GM12878 (cell line): Measurements from ENCODE around the gene NANOS1. TPM values are rescaled to one million over a fixed set of nuclear protein-coding genes. Genes with fewer than 3 reads are reported as not detected.

Experiments used
- BCL11A ChIP-seq: IDR thresholded peaks from 2 replicates; pipeline ENCODE4 v1.6.1; 2011; ENCODE audit warnings: low read depth, low read length
- CREM ChIP-seq: IDR thresholded peaks from 2 replicates; pipeline ENCODE4 v1.6.1; 2014; ENCODE audit warnings: antibody characterized with exemption, low read depth
- EGR1 ChIP-seq, 2 experiments: IDR thresholded peaks; 1 replicate in 1 of 2; 2 replicates in 1 of 2; pipeline ENCODE4 v1.6.1; 2011 to 2012; ENCODE audit warnings: low read depth in 2 of 2, low read length in 2 of 2, borderline replicate concordance in 1 of 2, mild to moderate bottlenecking in 1 of 2, moderate library complexity in 1 of 2
- FOXK2 ChIP-seq: fragments of 450-650 bp; IDR thresholded peaks from 2 replicates; pipeline ENCODE4 v1.6.1; 2017; ENCODE audit warnings: mild to moderate bottlenecking, moderate library complexity
- FOXM1 ChIP-seq: IDR thresholded peaks from 2 replicates; pipeline ENCODE4 v1.6.1; 2012; ENCODE audit warnings: low read depth, mild to moderate bottlenecking, inconsistent platforms, low read length, moderate library complexity
- HDAC6 ChIP-seq: fragments of 200-600 bp; sonication (generic); IDR thresholded peaks from one replicate; pipeline ENCODE4 v1.8.0; 2017; ENCODE audit warnings: antibody characterized with exemption; ENCODE audit not compliant: unreplicated experiment
- MAX ChIP-seq: IDR thresholded peaks from 2 replicates; pipeline ENCODE4 v1.6.1; 2012; ENCODE audit warnings: low read depth, low read length, improper control_type of control experiment
- NFIC ChIP-seq: IDR thresholded peaks from 2 replicates; pipeline ENCODE4 v1.6.1; 2012; ENCODE audit warnings: low read depth, mild to moderate bottlenecking, inconsistent platforms, low read length, moderate library complexity
- POLR2A ChIP-seq: IDR thresholded peaks from 2 replicates; pipeline ENCODE4 v1.6.1; 2011; ENCODE audit warnings: low read depth, mild to moderate bottlenecking, low read length
- POLR2AphosphoS2 ChIP-seq: IDR thresholded peaks from 2 replicates; pipeline ENCODE4 v1.6.1; 2011; ENCODE audit warnings: low read depth, mild to moderate bottlenecking, low read length, improper control_type of control experiment, moderate library complexity
- RFX5 ChIP-seq: IDR thresholded peaks from 2 replicates; pipeline ENCODE4 v1.6.1; 2011; ENCODE audit warnings: low read depth, low read length, improper control_type of control experiment
- SUPT20H ChIP-seq: IDR thresholded peaks from 2 replicates; pipeline ENCODE4 v1.6.1; 2011; ENCODE audit warnings: low read depth, mild to moderate bottlenecking, low read length, moderate library complexity, borderline replicate concordance; ENCODE audit not compliant: control insufficient read depth
- SUZ12 ChIP-seq: fragments of 200-600 bp; sonication (generic); IDR thresholded peaks from one replicate; pipeline ENCODE4 v1.6.1; 2018; ENCODE audit warnings: antibody characterized with exemption, mild to moderate bottlenecking; ENCODE audit not compliant: unreplicated experiment
- TCF7 ChIP-seq: IDR thresholded peaks from 2 replicates; pipeline ENCODE4 v1.6.1; 2014; ENCODE audit warnings: antibody characterized with exemption, borderline replicate concordance
- YBX1 ChIP-seq: fragments of 450-650 bp; IDR thresholded peaks from 2 replicates; pipeline ENCODE4 v1.6.1; 2016; ENCODE audit warnings: antibody characterized with exemption
- polyA plus RNA-seq, 11 experiments: library from polyadenylated mRNA; depleted of rRNA in 4 of 11; unstranded in 6 of 11; stranded (reverse) in 5 of 11; fragments of >200 nt; fragmentation: Nextera tagmentation in 4 of 11; fragmentation: Illumina TruSeq in 1 of 11; extraction: Ambion mirVana in 4 of 11; extraction: Trizol in 1 of 11; gene quantifications; 1 replicate in 1 of 11; 2 replicates in 10 of 11; pipeline versions ENCODE4 v1.2.1 to v1.2.3, GENCODE V29; 2011 to 2016; ENCODE audit warnings: inconsistent platforms in 2 of 11, missing spikeins in 2 of 11, low read depth in 1 of 11
- total RNA-seq, 4 experiments: library from RNA; depleted of rRNA in 3 of 4; stranded (reverse); fragments of >200 nt in 3 of 4; fragmentation: Illumina TruSeq in 1 of 4; extraction: Trizol in 1 of 4; gene quantifications; 2 replicates each; pipeline versions ENCODE4 v1.2.1 to v1.2.3, GENCODE V29; 2013 to 2021
- TF ChIP-seq, protein P1 (sequence below): IDR thresholded peaks from 2 replicates; pipeline ENCODE4 v1.6.1; 2012; ENCODE audit warnings: low read depth, low read length, improper control_type of control experiment
- TF ChIP-seq, protein P2 (sequence below): IDR thresholded peaks from 2 replicates; pipeline ENCODE4 v1.6.1; 2011; ENCODE audit warnings: low read depth, mild to moderate bottlenecking, low read length, moderate library complexity, borderline replicate concordance; ENCODE audit errors: extremely low read depth
- TF ChIP-seq, protein P3 (sequence below): IDR thresholded peaks from 2 replicates; pipeline ENCODE4 v1.6.1; 2011; ENCODE audit warnings: borderline replicate concordance, low read depth, mild to moderate bottlenecking, moderate library complexity, mixed read lengths, low read length; ENCODE audit not compliant: insufficient read depth; ENCODE audit errors: extremely low read length
- TF ChIP-seq, protein P4 (sequence below): fragments of 450-650 bp; conservative IDR thresholded peaks from 2 replicates; pipeline ENCODE4 v1.6.1; 2017; ENCODE audit warnings: mild to moderate bottlenecking, moderate library complexity
- TF ChIP-seq, protein P5 (sequence below): fragments of 450-650 bp; IDR thresholded peaks from 2 replicates; pipeline ENCODE4 v1.6.1; 2017; ENCODE audit warnings: mild to moderate bottlenecking, moderate library complexity

Gene NANOS1
- total and polyA plus RNA-seq, 10 of the 15 experiments (the other 5 are each of a cell fraction or from before 2014, with no cell fraction given) = 0.03 to 0.55 (median 0.28) TPM; not detected in 2

DNA sequence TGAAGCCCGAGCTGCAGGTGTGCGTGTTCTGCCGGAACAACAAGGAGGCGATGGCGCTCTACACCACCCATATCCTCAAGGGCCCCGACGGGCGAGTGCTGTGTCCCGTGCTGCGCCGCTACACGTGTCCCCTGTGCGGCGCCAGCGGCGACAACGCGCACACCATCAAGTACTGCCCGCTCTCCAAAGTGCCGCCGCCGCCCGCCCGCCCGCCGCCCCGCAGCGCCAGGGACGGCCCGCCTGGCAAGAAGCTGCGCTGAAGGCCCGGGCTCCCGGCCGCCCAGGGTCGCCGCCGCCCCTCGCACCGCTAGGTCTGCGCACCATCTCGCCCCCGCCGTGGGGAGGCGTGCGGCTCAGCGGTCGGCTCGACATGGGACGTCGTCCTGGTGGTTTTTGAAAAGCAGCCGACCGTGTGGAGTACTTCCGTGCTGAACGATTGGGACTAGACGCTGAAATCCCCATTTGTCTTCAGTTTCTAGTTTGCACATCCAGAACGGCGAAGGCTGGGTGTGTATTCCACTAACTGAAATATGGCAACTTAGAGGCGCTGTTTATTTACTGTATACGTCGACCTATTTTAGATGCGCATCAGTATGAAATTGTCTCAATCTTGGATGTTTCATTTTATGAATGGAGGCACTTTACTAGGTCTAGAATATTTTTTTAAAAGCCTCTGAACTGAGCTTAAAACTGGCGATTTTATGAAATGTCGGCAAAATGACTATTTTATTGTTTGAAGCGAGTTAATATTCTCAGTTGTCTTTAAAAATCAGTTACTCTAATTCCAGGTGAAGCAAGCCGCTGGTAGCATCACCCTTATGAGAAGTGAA, 1.1 kb downstream of the NANOS1 start (continued):
- TF ChIP-seq HDAC6 = no peak
- TF ChIP-seq YBX1 = no peak
- TF ChIP-seq, protein P1, sequence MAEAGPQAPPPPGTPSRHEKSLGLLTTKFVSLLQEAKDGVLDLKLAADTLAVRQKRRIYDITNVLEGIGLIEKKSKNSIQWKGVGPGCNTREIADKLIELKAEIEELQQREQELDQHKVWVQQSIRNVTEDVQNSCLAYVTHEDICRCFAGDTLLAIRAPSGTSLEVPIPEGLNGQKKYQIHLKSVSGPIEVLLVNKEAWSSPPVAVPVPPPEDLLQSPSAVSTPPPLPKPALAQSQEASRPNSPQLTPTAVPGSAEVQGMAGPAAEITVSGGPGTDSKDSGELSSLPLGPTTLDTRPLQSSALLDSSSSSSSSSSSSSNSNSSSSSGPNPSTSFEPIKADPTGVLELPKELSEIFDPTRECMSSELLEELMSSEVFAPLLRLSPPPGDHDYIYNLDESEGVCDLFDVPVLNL = no peak
- TF ChIP-seq SUZ12 = no peak
- no peak for TF ChIP-seq FOXK2
- TF ChIP-seq MAX = peak; percentile 57; the same call in 1 of the 2 replicates
- TF ChIP-seq POLR2AphosphoS2 = 0 out of 2 replicates have a peak, but pooled peaks have one; percentile 48
- TF ChIP-seq, protein P2, sequence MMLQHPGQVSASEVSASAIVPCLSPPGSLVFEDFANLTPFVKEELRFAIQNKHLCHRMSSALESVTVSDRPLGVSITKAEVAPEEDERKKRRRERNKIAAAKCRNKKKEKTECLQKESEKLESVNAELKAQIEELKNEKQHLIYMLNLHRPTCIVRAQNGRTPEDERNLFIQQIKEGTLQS = no peak
- peak; percentile 70 for TF ChIP-seq POLR2A
- peak; percentile 22; the same call in 1 of the 2 replicates for TF ChIP-seq BCL11A
- TF ChIP-seq, protein P3, sequence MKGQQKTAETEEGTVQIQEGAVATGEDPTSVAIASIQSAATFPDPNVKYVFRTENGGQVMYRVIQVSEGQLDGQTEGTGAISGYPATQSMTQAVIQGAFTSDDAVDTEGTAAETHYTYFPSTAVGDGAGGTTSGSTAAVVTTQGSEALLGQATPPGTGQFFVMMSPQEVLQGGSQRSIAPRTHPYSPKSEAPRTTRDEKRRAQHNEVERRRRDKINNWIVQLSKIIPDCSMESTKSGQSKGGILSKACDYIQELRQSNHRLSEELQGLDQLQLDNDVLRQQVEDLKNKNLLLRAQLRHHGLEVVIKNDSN = peak; percentile 32
- no peak for TF ChIP-seq TCF7
- no peak for TF ChIP-seq RFX5
- TF ChIP-seq EGR1 (IDR thresholded peaks at IDR 0.05; ENCODE audit: borderline replicate concordance in 1 of 2, low read depth in 2 of 2, low read length in 2 of 2) = peak in 1 of 2 experiments; percentile 80; a peak in 2 of 3 replicates
- TF ChIP-seq CREM = peak; percentile 45; the same call in 1 of the 2 replicates
- peak; percentile 66; the same call in 1 of the 2 replicates for TF ChIP-seq NFIC
- TF ChIP-seq, protein P4, sequence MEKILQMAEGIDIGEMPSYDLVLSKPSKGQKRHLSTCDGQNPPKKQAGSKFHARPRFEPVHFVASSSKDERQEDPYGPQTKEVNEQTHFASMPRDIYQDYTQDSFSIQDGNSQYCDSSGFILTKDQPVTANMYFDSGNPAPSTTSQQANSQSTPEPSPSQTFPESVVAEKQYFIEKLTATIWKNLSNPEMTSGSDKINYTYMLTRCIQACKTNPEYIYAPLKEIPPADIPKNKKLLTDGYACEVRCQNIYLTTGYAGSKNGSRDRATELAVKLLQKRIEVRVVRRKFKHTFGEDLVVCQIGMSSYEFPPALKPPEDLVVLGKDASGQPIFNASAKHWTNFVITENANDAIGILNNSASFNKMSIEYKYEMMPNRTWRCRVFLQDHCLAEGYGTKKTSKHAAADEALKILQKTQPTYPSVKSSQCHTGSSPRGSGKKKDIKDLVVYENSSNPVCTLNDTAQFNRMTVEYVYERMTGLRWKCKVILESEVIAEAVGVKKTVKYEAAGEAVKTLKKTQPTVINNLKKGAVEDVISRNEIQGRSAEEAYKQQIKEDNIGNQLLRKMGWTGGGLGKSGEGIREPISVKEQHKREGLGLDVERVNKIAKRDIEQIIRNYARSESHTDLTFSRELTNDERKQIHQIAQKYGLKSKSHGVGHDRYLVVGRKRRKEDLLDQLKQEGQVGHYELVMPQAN = peak; percentile 39; the same call in 1 of the 2 replicates
- TF ChIP-seq SUPT20H = no peak
- 0 out of 2 replicates have a peak, but pooled peaks have one; percentile 7 for TF ChIP-seq FOXM1
- TF ChIP-seq, protein P5, sequence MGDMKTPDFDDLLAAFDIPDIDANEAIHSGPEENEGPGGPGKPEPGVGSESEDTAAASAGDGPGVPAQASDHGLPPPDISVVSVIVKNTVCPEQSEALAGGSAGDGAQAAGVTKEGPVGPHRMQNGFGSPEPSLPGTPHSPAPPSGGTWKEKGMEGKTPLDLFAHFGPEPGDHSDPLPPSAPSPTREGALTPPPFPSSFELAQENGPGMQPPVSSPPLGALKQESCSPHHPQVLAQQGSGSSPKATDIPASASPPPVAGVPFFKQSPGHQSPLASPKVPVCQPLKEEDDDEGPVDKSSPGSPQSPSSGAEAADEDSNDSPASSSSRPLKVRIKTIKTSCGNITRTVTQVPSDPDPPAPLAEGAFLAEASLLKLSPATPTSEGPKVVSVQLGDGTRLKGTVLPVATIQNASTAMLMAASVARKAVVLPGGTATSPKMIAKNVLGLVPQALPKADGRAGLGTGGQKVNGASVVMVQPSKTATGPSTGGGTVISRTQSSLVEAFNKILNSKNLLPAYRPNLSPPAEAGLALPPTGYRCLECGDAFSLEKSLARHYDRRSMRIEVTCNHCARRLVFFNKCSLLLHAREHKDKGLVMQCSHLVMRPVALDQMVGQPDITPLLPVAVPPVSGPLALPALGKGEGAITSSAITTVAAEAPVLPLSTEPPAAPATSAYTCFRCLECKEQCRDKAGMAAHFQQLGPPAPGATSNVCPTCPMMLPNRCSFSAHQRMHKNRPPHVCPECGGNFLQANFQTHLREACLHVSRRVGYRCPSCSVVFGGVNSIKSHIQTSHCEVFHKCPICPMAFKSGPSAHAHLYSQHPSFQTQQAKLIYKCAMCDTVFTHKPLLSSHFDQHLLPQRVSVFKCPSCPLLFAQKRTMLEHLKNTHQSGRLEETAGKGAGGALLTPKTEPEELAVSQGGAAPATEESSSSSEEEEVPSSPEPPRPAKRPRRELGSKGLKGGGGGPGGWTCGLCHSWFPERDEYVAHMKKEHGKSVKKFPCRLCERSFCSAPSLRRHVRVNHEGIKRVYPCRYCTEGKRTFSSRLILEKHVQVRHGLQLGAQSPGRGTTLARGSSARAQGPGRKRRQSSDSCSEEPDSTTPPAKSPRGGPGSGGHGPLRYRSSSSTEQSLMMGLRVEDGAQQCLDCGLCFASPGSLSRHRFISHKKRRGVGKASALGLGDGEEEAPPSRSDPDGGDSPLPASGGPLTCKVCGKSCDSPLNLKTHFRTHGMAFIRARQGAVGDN = peak; percentile 48
